HepG2 (cell line): ENCODE data around the gene CLEC2D. TPM values are rescaled to one million over a fixed set of nuclear protein-coding genes. Genes with fewer than 3 reads are reported as not detected.

ENCODE experiments used
- ATAC-seq: fragments of 200-7000 bp; cut with Tn5 transposase; 3 replicates; pipeline ENCODE4 v1.9.1; 2020; ENCODE audit warnings: mild to moderate bottlenecking, moderate library complexity
- BruUV-seq: library from RNA; stranded (reverse); fragments of 400-500 nt; replicated peaks from 2 replicates; lab custom pipeline; 2021; lab: Mats Ljungman, UMichigan
- CTCF ChIA-PET: fragments of 300-600 bp; formaldehyde crosslinking; extraction: SDS; loops from one replicate; lab custom pipeline; 2021; ENCODE audit warnings: low total read pairs, inconsistent platforms, low intra/inter-chr PET ratio; lab: Yijun Ruan, JAX
- POLR2A ChIA-PET: fragments of 350-600 bp; sonication (Branson Sonifier 250); formaldehyde crosslinking; loops from one replicate; lab custom pipeline; 2020; ENCODE audit warnings: antibody characterized with exemption, inconsistent platforms; lab: Yijun Ruan, JAX
- DNase-seq: peaks from one replicate; pipeline ENCODE4 v3.0.0-alpha.2; 2015; ENCODE audit warnings: low spot score
- FAIRE-seq: peaks from 3 replicates; lab custom pipeline; 2011; peaks lifted over from hg19 to GRCh38; lab: Jason Lieb, UNC
- H2AFZ ChIP-seq: one replicate; pipeline ENCODE4 v1.6.1; 2011; ENCODE audit warnings: low read length, inconsistent platforms
- H3K27ac ChIP-seq: fragments of 300-600 bp; 3 replicates; pipeline ENCODE4 v1.8.0; 2011; ENCODE audit warnings: mixed run types, mild to moderate bottlenecking, mixed read lengths, low read length, inconsistent platforms; ENCODE audit not compliant: insufficient read depth; ENCODE audit errors: extremely low read length
- H3K27me3 ChIP-seq, 2 experiments: fragments of 200-600 bp in 1 of 2; 2 replicates in 1 of 2; 3 replicates in 1 of 2; pipeline versions ENCODE4 v1.6.0 to v1.8.0; 2011; ENCODE audit warnings: low read length in 2 of 2, mild to moderate bottlenecking in 2 of 2, moderate library complexity in 2 of 2, inconsistent platforms in 1 of 2; ENCODE audit not compliant: insufficient read depth in 2 of 2, control insufficient read depth in 1 of 2
- H3K36me3 ChIP-seq, 2 experiments: fragments of 200-600 bp in 1 of 2; replicated peaks in 1 of 2; 2 replicates in 1 of 2; 3 replicates in 1 of 2; pipeline versions ENCODE4 v1.5.1 to v1.8.0; 2011; ENCODE audit warnings: low read length in 2 of 2, inconsistent platforms in 1 of 2; ENCODE audit not compliant: insufficient read depth in 2 of 2, control insufficient read depth in 1 of 2
- H3K4me1 ChIP-seq: 2 replicates; pipeline ENCODE4 v1.5.1; 2012; ENCODE audit warnings: low read length, inconsistent platforms; ENCODE audit not compliant: insufficient read depth
- H3K4me2 ChIP-seq: 2 replicates; pipeline ENCODE4 v1.6.0; 2011; ENCODE audit warnings: low read depth, low read length, inconsistent platforms
- H3K4me3 ChIP-seq, 3 experiments: fragments of 200-600 bp in 1 of 3; sonication (generic), shearing (Covaris generic) in 1 of 3; replicated peaks in 1 of 3; 2 replicates each; pipeline ENCODE4 v1.5.1; 2011 to 2016; ENCODE audit warnings: low read length in 3 of 3, inconsistent platforms in 2 of 3, low read depth in 2 of 3, mild to moderate bottlenecking in 2 of 3, control low read depth in 1 of 3, mixed read lengths in 1 of 3; ENCODE audit not compliant: insufficient read depth in 1 of 3
- H3K79me2 ChIP-seq: one replicate; pipeline ENCODE4 v1.6.1; 2011; ENCODE audit warnings: low read length, inconsistent platforms; ENCODE audit not compliant: insufficient read depth
- H3K9ac ChIP-seq: 2 replicates; pipeline ENCODE4 v1.6.0; 2011; ENCODE audit warnings: mild to moderate bottlenecking, low read depth, low read length, inconsistent platforms; ENCODE audit not compliant: insufficient read depth
- H3K9me3 ChIP-seq: 2 replicates; pipeline ENCODE4 v1.5.1; 2012; ENCODE audit warnings: mild to moderate bottlenecking, low read length
- H4K20me1 ChIP-seq: 2 replicates; pipeline ENCODE4 v1.6.0; 2011; ENCODE audit warnings: inconsistent platforms, mild to moderate bottlenecking, low read length, moderate library complexity; ENCODE audit not compliant: insufficient read depth
- CCDC6 ChIP-seq: sonication (generic); formaldehyde crosslinking; IDR thresholded peaks from 2 replicates; pipeline ENCODE4 v1.8.1; 2022; ENCODE audit warnings: mild to moderate bottlenecking, missing genetic modification reagents, moderate library complexity
- RBFOX2 ChIP-seq: fragments of 200-400 bp; formaldehyde crosslinking; IDR thresholded peaks from 2 replicates; pipeline ENCODE4 v1.6.1; 2017; ENCODE audit warnings: low read depth, mild to moderate bottlenecking, low read length
- ZBTB40 ChIP-seq, 2 experiments: fragments of 450-650 bp in 1 of 2; sonication (generic) in 1 of 2; formaldehyde crosslinking in 1 of 2; IDR thresholded peaks; 2 replicates each; pipeline versions ENCODE4 v1.6.1 to v1.8.0; 2016 to 2022; ENCODE audit warnings: antibody characterized with exemption in 1 of 2, mild to moderate bottlenecking in 1 of 2, missing genetic modification reagents in 1 of 2
- ZFP41 ChIP-seq: sonication (generic); formaldehyde crosslinking; IDR thresholded peaks from 2 replicates; pipeline ENCODE4 v1.4.0; 2020; ENCODE audit warnings: mild to moderate bottlenecking, missing genetic modification reagents, borderline replicate concordance
- ZMYM2 ChIP-seq: sonication (generic); formaldehyde crosslinking; IDR thresholded peaks from 2 replicates; pipeline ENCODE4 v1.8.0; 2022; ENCODE audit warnings: mild to moderate bottlenecking, missing genetic modification reagents
- WGBS: methylation state at CpG from one replicate; pipeline ENCODE4 v1.1.6; 2017; ENCODE audit warnings: low lambda C conversion rate; 5-methylcytosine and 5-hydroxymethylcytosine counted together
- in situ Hi-C: cut with HindIII; loops from 2 replicates; pipeline ENCODE4 v1.10.0; 2017; ENCODE audit warnings: low pct_unique_long_range_greater_than_20kb; ENCODE audit not compliant: extremely low pct_ligation_motif_present
- intact Hi-C: fragments of 100-400 bp; cut with micrococcal nuclease; formaldehyde crosslinking; loops from one replicate; pipeline ENCODE4 v1.10.0; 2022; ENCODE audit not compliant: unreplicated experiment
- polyA plus RNA-seq, 8 experiments: library from polyadenylated mRNA; depleted of rRNA in 3 of 8; stranded (reverse) in 7 of 8; unstranded in 1 of 8; fragments of >200 nt; fragmentation: Illumina TruSeq in 4 of 8; extraction: Trizol in 4 of 8; gene quantifications; 2 replicates each; pipeline versions ENCODE4 v1.2.1 to v1.2.3, GENCODE V29; 2011 to 2016; ENCODE audit warnings: low read depth in 4 of 8, missing spikeins in 1 of 8, mixed read lengths in 1 of 8; ENCODE audit not compliant: insufficient read depth in 1 of 8
- total RNA-seq, 5 experiments: library from RNA; depleted of rRNA; stranded (reverse); fragments of >200 nt; fragmentation: Illumina TruSeq; extraction: Trizol; gene quantifications; 2 replicates each; pipeline ENCODE4 v1.2.3, GENCODE V29; 2016; ENCODE audit warnings: low read depth in 1 of 5
- TF ChIP-seq, protein P1 (sequence below): sonication (generic); formaldehyde crosslinking; IDR thresholded peaks from 2 replicates; pipeline ENCODE4 v1.8.1; 2022; ENCODE audit warnings: mild to moderate bottlenecking, missing genetic modification reagents

The CLEC2D gene
- total and polyA plus RNA-seq, 2 of the 13 experiments (the other 11 are each of a cell fraction or from before 2014, with no cell fraction given): 2.5 to 8.6 TPM

DNA sequence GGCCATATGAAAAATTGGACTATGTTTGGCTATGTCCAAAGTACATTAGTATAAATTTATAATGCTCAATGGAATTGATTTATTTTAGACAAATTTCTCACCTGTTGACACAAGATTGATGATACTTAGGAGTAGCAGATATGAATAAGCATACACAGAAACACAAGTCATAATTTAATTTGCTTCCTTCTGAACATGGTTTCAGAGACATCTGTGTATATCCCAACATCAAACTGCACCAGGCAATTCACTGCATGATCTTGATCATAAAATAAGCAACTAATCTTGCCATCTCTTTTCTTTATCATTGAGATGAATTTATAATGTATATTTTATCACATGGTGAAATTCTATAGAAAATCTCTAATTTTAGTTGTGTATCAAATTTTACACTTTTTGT, 59.6 kb downstream of the CLEC2D start:
- intact Hi-C loops (no loop called here), in situ Hi-C loops (no loop called here)
- no peak for DNase-seq
- CTCF ChIA-PET: no interaction called here
- H3K79me2 ChIP-seq: no peaks in the 10 kb centered on the region
- no TSS peak for BruUV-seq
- TF ChIP-seq ZMYM2 (CRISPR knock-in tag): no peak
- TF ChIP-seq, protein P1, sequence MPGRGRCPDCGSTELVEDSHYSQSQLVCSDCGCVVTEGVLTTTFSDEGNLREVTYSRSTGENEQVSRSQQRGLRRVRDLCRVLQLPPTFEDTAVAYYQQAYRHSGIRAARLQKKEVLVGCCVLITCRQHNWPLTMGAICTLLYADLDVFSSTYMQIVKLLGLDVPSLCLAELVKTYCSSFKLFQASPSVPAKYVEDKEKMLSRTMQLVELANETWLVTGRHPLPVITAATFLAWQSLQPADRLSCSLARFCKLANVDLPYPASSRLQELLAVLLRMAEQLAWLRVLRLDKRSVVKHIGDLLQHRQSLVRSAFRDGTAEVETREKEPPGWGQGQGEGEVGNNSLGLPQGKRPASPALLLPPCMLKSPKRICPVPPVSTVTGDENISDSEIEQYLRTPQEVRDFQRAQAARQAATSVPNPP (CRISPR knock-in tag): no peak
- ATAC-seq: no peak
- no peak overlapping the region for H3K4me2 ChIP-seq
- H4K20me1 ChIP-seq: no peaks in the 10 kb centered on the region
- 0 out of 5 replicates have a peak, but pooled peaks cover 0 to 3% of the 10 kb centered on the region in 2 experiments for H3K27me3 ChIP-seq
- FAIRE-seq: no peak
- H3K9me3 ChIP-seq: no peaks in the 10 kb centered on the region
- POLR2A ChIA-PET: no interaction called here
- no peak overlapping the region for H3K9ac ChIP-seq
- no peaks in the 10 kb centered on the region for H3K36me3 ChIP-seq
- H3K4me3 ChIP-seq: no peak overlapping the region
- H3K27ac ChIP-seq: no peak overlapping the region
- H3K4me1 ChIP-seq: no peaks in the 10 kb centered on the region
- H2AFZ ChIP-seq: no peak overlapping the region

DNA sequence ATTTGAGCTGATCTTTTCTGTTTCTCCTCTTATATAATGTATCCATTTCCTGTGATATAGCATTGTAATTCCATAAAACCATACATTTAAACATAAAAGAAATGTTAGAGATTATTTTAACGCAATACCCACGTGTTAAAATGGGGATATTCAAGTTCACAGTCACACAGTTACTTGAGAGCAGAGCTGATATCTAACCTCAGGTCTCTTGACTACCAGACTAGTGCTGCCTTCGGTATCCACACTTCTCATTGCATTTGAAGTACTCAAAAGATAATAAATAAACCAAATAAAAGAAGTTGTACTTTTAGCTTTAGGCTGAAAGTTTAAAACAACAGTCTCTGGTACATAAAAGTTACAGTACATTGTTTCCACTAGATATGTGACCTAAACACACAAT, 60.5 kb downstream of the CLEC2D start:
- Histone ChIP-seq H3K27ac (no peak overlapping the region), H3K9me3 (no peaks in the 10 kb centered on the region), H3K4me3 (no peak overlapping the region), H3K4me2 (no peak overlapping the region), H2AFZ (no peak overlapping the region), H3K79me2 (no peaks in the 10 kb centered on the region), H3K9ac (no peak overlapping the region), H4K20me1 (no peaks in the 10 kb centered on the region), H3K27me3 (0 out of 5 replicates have a peak, but pooled peaks cover 0 to 3% of the 10 kb centered on the region in 2 experiments), H3K36me3 (no peaks in the 10 kb centered on the region), H3K4me1 (no peaks in the 10 kb centered on the region)
- DNase-seq (no peak), ATAC-seq (no peak), FAIRE-seq (no peak)
- TF ChIP-seq RBFOX2 (no peak), ZFP41 (CRISPR knock-in tag) (no peak), ZBTB40 (IDR thresholded peaks at IDR 0.05) (no peak), ZBTB40 (CRISPR knock-in tag; IDR thresholded peaks at IDR 0.05) (no peak), CCDC6 (CRISPR knock-in tag) (no peak)
- ChIA-PET POLR2A (no interaction called here), CTCF (no interaction called here)
- WGBS: under 1% methylated on average over 3 of the region's 3 CpGs
- in situ Hi-C loops: no loop called here
- no TSS peak for BruUV-seq
- intact Hi-C loops: no loop called here
